ENCODE data around the gene PTGS1.

Gene PTGS1

GRCh38 chr9:122349201-122349600 lies 21.6 kb upstream of the PTGS1 start:
- Histone ChIP-seq H3K4me3 (ENCODE audit: insufficient read depth, low read length, poor library complexity, severe bottlenecking) (no peak overlapping the region), H3K27me3 (ENCODE audit: low read length) (no peaks in the 10 kb centered on the region), H3K9me2 (replicated peaks; ENCODE audit: insufficient read depth, low read length) (no peaks in the 10 kb centered on the region), H3K4me2 (ENCODE audit: low read depth, low read length, poor library complexity, severe bottlenecking) (no peak overlapping the region), H2AFZ (ENCODE audit: low read depth, low read length, severe bottlenecking) (no peak overlapping the region), H3K9ac (ENCODE audit: low read length) (no peak overlapping the region), H3K27ac (ENCODE audit: low read depth, low read length) (no peak overlapping the region), H3K79me2 (ENCODE audit: insufficient read depth, low read length) (no peaks in the 10 kb centered on the region), H3K9me3 (ENCODE audit: insufficient read depth, low read length) (no peaks in the 10 kb centered on the region), H4K20me1 (ENCODE audit: low read depth, low read length) (no peaks in the 10 kb centered on the region), H3K36me3 (ENCODE audit: low read length) (no peaks in the 10 kb centered on the region), H3F3A (ENCODE audit: insufficient read depth) (no peaks in the 10 kb centered on the region)
- TF ChIP-seq CTCF (IDR thresholded peaks at IDR 0.05; ENCODE audit: insufficient read depth, low read length, poor library complexity, severe bottlenecking), result no peak
- TF ChIP-seq EZH2phosphoT487 (conservative IDR thresholded peaks at IDR 0.05; ENCODE audit: low read length), result no peak

- Histone ChIP-seq H3K36me3 (ENCODE audit: low read length) (no peaks in the 10 kb centered on the region), H3K9ac (ENCODE audit: low read length) (no peak overlapping the region), H3K9me3 (ENCODE audit: insufficient read depth, low read length) (no peaks in the 10 kb centered on the region), H3F3A (ENCODE audit: insufficient read depth) (no peaks in the 10 kb centered on the region), H3K4me2 (ENCODE audit: low read depth, low read length, poor library complexity, severe bottlenecking) (no peak overlapping the region), H3K9me2 (replicated peaks; ENCODE audit: insufficient read depth, low read length) (no peaks in the 10 kb centered on the region), H4K20me1 (ENCODE audit: low read depth, low read length) (no peaks in the 10 kb centered on the region), H3K27ac (ENCODE audit: low read depth, low read length) (no peak overlapping the region), H3K79me2 (ENCODE audit: insufficient read depth, low read length) (no peaks in the 10 kb centered on the region), H3K27me3 (ENCODE audit: low read length) (no peaks in the 10 kb centered on the region), H3K4me3 (ENCODE audit: insufficient read depth, low read length, poor library complexity, severe bottlenecking) (no peak overlapping the region), H2AFZ (ENCODE audit: low read depth, low read length, severe bottlenecking) (no peak overlapping the region)
- TF ChIP-seq CTCF (IDR thresholded peaks at IDR 0.05; ENCODE audit: insufficient read depth, low read length, poor library complexity, severe bottlenecking) (peak; percentile 81), EZH2phosphoT487 (conservative IDR thresholded peaks at IDR 0.05; ENCODE audit: low read length) (no peak)
Observed at GRCh38 chr9:122350577-122351355, 20.1 kb upstream of the PTGS1 start.

- Histone ChIP-seq H3K79me2 (ENCODE audit: insufficient read depth, low read length) (no peaks in the 10 kb centered on the region), H2AFZ (ENCODE audit: low read depth, low read length, severe bottlenecking) (no peak overlapping the region), H3K9ac (ENCODE audit: low read length) (no peak overlapping the region), H3K27me3 (ENCODE audit: low read length) (no peaks in the 10 kb centered on the region), H4K20me1 (ENCODE audit: low read depth, low read length) (no peaks in the 10 kb centered on the region), H3K9me3 (ENCODE audit: insufficient read depth, low read length) (no peaks in the 10 kb centered on the region), H3K27ac (ENCODE audit: low read depth, low read length) (no peak overlapping the region), H3F3A (ENCODE audit: insufficient read depth) (no peaks in the 10 kb centered on the region), H3K9me2 (replicated peaks; ENCODE audit: insufficient read depth, low read length) (no peaks in the 10 kb centered on the region), H3K4me3 (ENCODE audit: insufficient read depth, low read length, poor library complexity, severe bottlenecking) (no peak overlapping the region), H3K4me2 (ENCODE audit: low read depth, low read length, poor library complexity, severe bottlenecking) (no peak overlapping the region), H3K36me3 (ENCODE audit: low read length) (no peaks in the 10 kb centered on the region)
- TF ChIP-seq CTCF (IDR thresholded peaks at IDR 0.05; ENCODE audit: insufficient read depth, low read length, poor library complexity, severe bottlenecking) (no peak), EZH2phosphoT487 (conservative IDR thresholded peaks at IDR 0.05; ENCODE audit: low read length) (no peak)
Observed at GRCh38 chr9:122354536-122355199, 16.2 kb upstream of the PTGS1 start.

Data from SU-DHL-6 (cell line).